ENCODE measurements around the gene COL6A5. TPM values are rescaled to one million over a fixed set of nuclear protein-coding genes. Genes with fewer than 3 reads are reported as not detected.
"Not testable (repeated sequence)": the region's sequence is repeated elsewhere in the genome, so short reads cannot be mapped to it uniquely, and the experiment has no call there.

Gene COL6A5
- total RNA-seq, 1 donor from 2014 or later, result not detected

- Mint-ChIP-seq H3K9me3 (no peaks in the 10 kb centered on the region), H3K27me3 (ENCODE audit: low read depth) (no peaks in the 10 kb centered on the region), H3K4me1 (ENCODE audit: low read depth) (no peaks in the 10 kb centered on the region), H3K36me3 (ENCODE audit: low read depth) (no peaks in the 10 kb centered on the region), H3K27ac (no peak overlapping the region), H3K4me3 (ENCODE audit: low read depth) (no peak overlapping the region)
- intact Hi-C loops (cut with micrococcal nuclease), result no loop called here
- DNase-seq (ENCODE audit: low spot score), result no peak
Measured at GRCh38 chr3:130393594-130393993, 48.1 kb downstream of the COL6A5 start.

- Mint-ChIP-seq H3K4me3 (ENCODE audit: low read depth) (no peak overlapping the region), H3K36me3 (ENCODE audit: low read depth) (no peaks in the 10 kb centered on the region), H3K9me3 (no peaks in the 10 kb centered on the region), H3K27me3 (ENCODE audit: low read depth) (no peaks in the 10 kb centered on the region), H3K27ac (no peak overlapping the region), H3K4me1 (ENCODE audit: low read depth) (no peaks in the 10 kb centered on the region)
- intact Hi-C loops (cut with micrococcal nuclease), result no loop called here
- DNase-seq (ENCODE audit: low spot score), result no peak
Measured at GRCh38 chr3:130395331-130395730, 49.9 kb downstream of the COL6A5 start.

GRCh38 chr3:130395916-130396315 lies 50.4 kb downstream of the COL6A5 start:
- Mint-ChIP-seq H3K27ac (no peak overlapping the region), H3K9me3 (no peaks in the 10 kb centered on the region), H3K36me3 (ENCODE audit: low read depth) (no peaks in the 10 kb centered on the region), H3K4me3 (ENCODE audit: low read depth) (no peak overlapping the region), H3K4me1 (ENCODE audit: low read depth) (no peaks in the 10 kb centered on the region), H3K27me3 (ENCODE audit: low read depth) (no peaks in the 10 kb centered on the region)
- DNase-seq (ENCODE audit: low spot score), result no peak
- intact Hi-C loops (cut with micrococcal nuclease), result no loop called here

- no peak for DNase-seq (ENCODE audit: low spot score)
- Mint-ChIP-seq H3K27me3 (ENCODE audit: low read depth) (no peaks in the 10 kb centered on the region), H3K36me3 (ENCODE audit: low read depth) (no peaks in the 10 kb centered on the region), H3K27ac (no peak overlapping the region), H3K9me3 (peaks cover 12% of the 10 kb centered on the region), H3K4me3 (ENCODE audit: low read depth) (no peak overlapping the region), H3K4me1 (ENCODE audit: low read depth) (no peaks in the 10 kb centered on the region)
- intact Hi-C loops (cut with micrococcal nuclease), result no loop called here
Measured at GRCh38 chr3:130404401-130404800, 58.9 kb downstream of the COL6A5 start.

- no peaks in the 10 kb centered on the region for H3K36me3 Mint-ChIP-seq (ENCODE audit: low read depth)
- H3K4me3 Mint-ChIP-seq (ENCODE audit: low read depth), result no peak overlapping the region
- peaks cover 12% of the 10 kb centered on the region for H3K9me3 Mint-ChIP-seq
- DNase-seq (ENCODE audit: low spot score), result no peak
- H3K4me1 Mint-ChIP-seq (ENCODE audit: low read depth), result no peaks in the 10 kb centered on the region
- intact Hi-C loops (cut with micrococcal nuclease), result no loop called here
- H3K27ac Mint-ChIP-seq, result no peak overlapping the region
- no peaks in the 10 kb centered on the region for H3K27me3 Mint-ChIP-seq (ENCODE audit: low read depth)
Measured at GRCh38 chr3:130405956-130406355, 60.5 kb downstream of the COL6A5 start.

- H3K9me3 Mint-ChIP-seq, result peaks cover 12% of the 10 kb centered on the region
- H3K27me3 Mint-ChIP-seq (ENCODE audit: low read depth); H3K27ac Mint-ChIP-seq; H3K4me3 Mint-ChIP-seq (ENCODE audit: low read depth); H3K36me3 Mint-ChIP-seq (ENCODE audit: low read depth); H3K4me1 Mint-ChIP-seq (ENCODE audit: low read depth); DNase-seq (ENCODE audit: low spot score); intact Hi-C loops (cut with micrococcal nuclease): not testable (repeated sequence)
Measured at GRCh38 chr3:130408253-130408652, 62.8 kb downstream of the COL6A5 start.

GRCh38 chr3:130411320-130411719 lies 65.8 kb downstream of the COL6A5 start:
- Mint-ChIP-seq H3K27me3 (ENCODE audit: low read depth) (no peaks in the 10 kb centered on the region), H3K4me1 (ENCODE audit: low read depth) (no peaks in the 10 kb centered on the region), H3K9me3 (peaks cover 12% of the 10 kb centered on the region), H3K4me3 (ENCODE audit: low read depth) (no peak overlapping the region), H3K36me3 (ENCODE audit: low read depth) (no peaks in the 10 kb centered on the region), H3K27ac (no peak overlapping the region)
- intact Hi-C loops (cut with micrococcal nuclease), result no loop called here
- no peak for DNase-seq (ENCODE audit: low spot score)

- no peaks in the 10 kb centered on the region for H3K27me3 Mint-ChIP-seq (ENCODE audit: low read depth)
- intact Hi-C loops (cut with micrococcal nuclease), result no loop called here
Measured at GRCh38 chr3:130412991-130413560, 67.6 kb downstream of the COL6A5 start.

GRCh38 chr3:130414457-130414856 lies 69.0 kb downstream of the COL6A5 start:
- Mint-ChIP-seq H3K9me3 (no peaks in the 10 kb centered on the region), H3K36me3 (ENCODE audit: low read depth) (no peaks in the 10 kb centered on the region), H3K4me3 (ENCODE audit: low read depth) (no peak overlapping the region), H3K27me3 (ENCODE audit: low read depth) (no peaks in the 10 kb centered on the region), H3K4me1 (ENCODE audit: low read depth) (no peaks in the 10 kb centered on the region), H3K27ac (no peak overlapping the region)
- intact Hi-C loops (cut with micrococcal nuclease), result no loop called here
- DNase-seq (ENCODE audit: low spot score), result no peak

More at GRCh38 chr3:130412991-130413560, 67.6 kb downstream of the COL6A5 start:
- Mint-ChIP-seq H3K4me1 (ENCODE audit: low read depth) (no peaks in the 10 kb centered on the region), H3K27ac (no peak overlapping the region), H3K4me3 (ENCODE audit: low read depth) (no peak overlapping the region), H3K36me3 (ENCODE audit: low read depth) (no peaks in the 10 kb centered on the region), H3K9me3 (peaks cover 6% of the 10 kb centered on the region)
- no peak for DNase-seq (ENCODE audit: low spot score)

GRCh38 chr3:130420466-130420865 lies 75.0 kb downstream of the COL6A5 start:
- no peak for DNase-seq (ENCODE audit: low spot score)
- intact Hi-C loops (cut with micrococcal nuclease), result no loop called here
- Mint-ChIP-seq H3K4me1 (ENCODE audit: low read depth) (no peaks in the 10 kb centered on the region), H3K27ac (no peak overlapping the region), H3K27me3 (ENCODE audit: low read depth) (peaks cover 6% of the 10 kb centered on the region), H3K9me3 (no peaks in the 10 kb centered on the region), H3K4me3 (ENCODE audit: low read depth) (no peak overlapping the region), H3K36me3 (ENCODE audit: low read depth) (no peaks in the 10 kb centered on the region)

- Mint-ChIP-seq H3K27ac (no peak overlapping the region), H3K4me1 (ENCODE audit: low read depth) (no peaks in the 10 kb centered on the region), H3K27me3 (ENCODE audit: low read depth) (peaks cover 6% of the 10 kb centered on the region), H3K4me3 (ENCODE audit: low read depth) (no peak overlapping the region), H3K36me3 (ENCODE audit: low read depth) (no peaks in the 10 kb centered on the region), H3K9me3 (no peaks in the 10 kb centered on the region)
- intact Hi-C loops (cut with micrococcal nuclease), result no loop called here
- DNase-seq (ENCODE audit: low spot score), result no peak
Measured at GRCh38 chr3:130423064-130423463, 77.6 kb downstream of the COL6A5 start.

GRCh38 chr3:130424837-130425236 lies 79.4 kb downstream of the COL6A5 start:
- intact Hi-C loops (cut with micrococcal nuclease), result no loop called here
- Mint-ChIP-seq H3K27ac (no peak overlapping the region), H3K9me3 (no peaks in the 10 kb centered on the region), H3K4me1 (ENCODE audit: low read depth) (no peaks in the 10 kb centered on the region), H3K36me3 (ENCODE audit: low read depth) (no peaks in the 10 kb centered on the region), H3K4me3 (ENCODE audit: low read depth) (no peak overlapping the region), H3K27me3 (ENCODE audit: low read depth) (peaks cover 6% of the 10 kb centered on the region)
- DNase-seq (ENCODE audit: low spot score), result no peak

GRCh38 chr3:130425484-130425883 lies 80.0 kb downstream of the COL6A5 start:
- no peak overlapping the region for H3K27ac Mint-ChIP-seq
- H3K27me3 Mint-ChIP-seq (ENCODE audit: low read depth), result peaks cover 4% of the 10 kb centered on the region
- no peaks in the 10 kb centered on the region for H3K36me3 Mint-ChIP-seq (ENCODE audit: low read depth)
- no peaks in the 10 kb centered on the region for H3K4me1 Mint-ChIP-seq (ENCODE audit: low read depth)
- H3K9me3 Mint-ChIP-seq, result no peaks in the 10 kb centered on the region
- H3K4me3 Mint-ChIP-seq (ENCODE audit: low read depth), result no peak overlapping the region
- no peak for DNase-seq (ENCODE audit: low spot score)
- intact Hi-C loops (cut with micrococcal nuclease), result no loop called here

GRCh38 chr3:130426206-130426605 lies 80.7 kb downstream of the COL6A5 start:
- Mint-ChIP-seq H3K4me3 (ENCODE audit: low read depth) (no peak overlapping the region), H3K27me3 (ENCODE audit: low read depth) (peaks cover 3% of the 10 kb centered on the region), H3K9me3 (no peaks in the 10 kb centered on the region), H3K36me3 (ENCODE audit: low read depth) (no peaks in the 10 kb centered on the region), H3K4me1 (ENCODE audit: low read depth) (no peaks in the 10 kb centered on the region), H3K27ac (no peak overlapping the region)
- no peak for DNase-seq (ENCODE audit: low spot score)
- intact Hi-C loops (cut with micrococcal nuclease), result no loop called here
